ENCODE data around the gene LLCFC1.

The LLCFC1 gene

DNA sequence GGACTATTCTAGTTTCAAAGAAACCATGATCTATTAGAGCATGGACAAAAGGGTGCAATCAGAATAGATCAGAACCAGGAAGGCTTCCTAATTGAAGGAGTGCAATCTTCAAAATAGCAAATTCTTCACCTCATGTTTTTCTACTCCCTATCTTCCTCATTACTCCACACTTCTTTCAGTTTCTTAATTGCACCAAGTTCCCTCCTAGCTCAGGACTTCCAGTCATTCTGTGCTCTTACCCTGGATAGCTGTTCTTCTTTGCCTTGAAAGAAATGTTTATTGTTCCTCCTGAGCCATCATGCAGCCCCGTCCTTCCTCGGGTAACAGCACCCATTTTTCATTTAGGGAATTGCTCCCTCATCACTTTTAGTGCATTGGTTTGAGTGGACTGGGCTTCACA, 28.8 kb upstream of the LLCFC1 start:
- DNase-seq (ENCODE audit: low spot score), result no peak
- no peak for TF ChIP-seq CTCF (IDR thresholded peaks at IDR 0.05; ENCODE audit: extremely low read depth, missing control alignments)

DNA sequence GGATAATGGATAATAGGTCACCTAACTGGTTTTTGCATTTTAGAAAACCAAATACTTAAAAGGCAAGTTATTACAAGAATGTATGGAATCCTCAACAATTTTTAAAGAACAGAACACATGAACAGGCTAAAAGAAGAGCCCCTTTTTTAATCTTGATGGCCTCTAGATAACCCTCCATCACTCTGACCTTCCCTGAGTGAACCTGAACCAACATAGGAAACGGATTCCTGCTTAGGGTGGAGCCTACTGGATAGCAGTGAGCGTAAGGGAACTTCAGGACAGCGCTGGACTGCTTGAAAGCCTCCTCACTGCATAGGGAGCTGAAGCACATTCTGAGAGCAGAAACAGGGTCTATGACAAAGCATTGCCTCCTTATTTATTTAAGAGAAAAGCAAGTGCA, 26.2 kb upstream of the LLCFC1 start:
- no peak for TF ChIP-seq CTCF (IDR thresholded peaks at IDR 0.05; ENCODE audit: extremely low read depth, missing control alignments)
- no peak for DNase-seq (ENCODE audit: low spot score)

GRCh38 chr7:142913566-142913965, 25.7 kb upstream of the LLCFC1 start:
- TF ChIP-seq CTCF (IDR thresholded peaks at IDR 0.05; ENCODE audit: extremely low read depth, missing control alignments), result no peak
- DNase-seq (ENCODE audit: low spot score), result no peak

GRCh38 chr7:142914121-142914520, 25.2 kb upstream of the LLCFC1 start:
- TF ChIP-seq CTCF (IDR thresholded peaks at IDR 0.05; ENCODE audit: extremely low read depth, missing control alignments), result no peak
- no peak for DNase-seq (ENCODE audit: low spot score)

DNA sequence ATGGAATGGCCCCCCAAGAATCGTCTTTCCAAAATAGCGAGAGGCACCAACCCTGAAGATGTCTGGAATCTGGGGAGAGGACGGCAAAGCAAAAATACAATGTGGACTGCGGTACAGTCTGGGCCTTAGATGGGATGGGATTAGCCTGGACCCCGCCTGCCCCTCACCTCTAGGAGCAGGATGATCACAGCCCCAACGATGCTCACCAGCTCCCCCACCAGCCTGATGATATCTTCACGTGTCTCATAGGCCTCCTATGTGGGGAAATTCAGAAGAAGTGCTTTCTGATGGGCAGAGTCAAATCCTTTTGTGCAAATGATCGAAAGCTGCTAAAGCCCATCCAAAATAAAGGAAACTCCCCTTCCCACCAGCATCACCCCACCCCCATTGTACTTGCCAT, 24.0 kb upstream of the LLCFC1 start:
- no peak for DNase-seq (ENCODE audit: low spot score)
- no peak for TF ChIP-seq CTCF (IDR thresholded peaks at IDR 0.05; ENCODE audit: extremely low read depth, missing control alignments)

- DNase-seq (ENCODE audit: low spot score), result no peak
- TF ChIP-seq CTCF (IDR thresholded peaks at IDR 0.05; ENCODE audit: extremely low read depth, missing control alignments), result no peak
Observed at GRCh38 chr7:142916508-142916907, 22.8 kb upstream of the LLCFC1 start.

DNA sequence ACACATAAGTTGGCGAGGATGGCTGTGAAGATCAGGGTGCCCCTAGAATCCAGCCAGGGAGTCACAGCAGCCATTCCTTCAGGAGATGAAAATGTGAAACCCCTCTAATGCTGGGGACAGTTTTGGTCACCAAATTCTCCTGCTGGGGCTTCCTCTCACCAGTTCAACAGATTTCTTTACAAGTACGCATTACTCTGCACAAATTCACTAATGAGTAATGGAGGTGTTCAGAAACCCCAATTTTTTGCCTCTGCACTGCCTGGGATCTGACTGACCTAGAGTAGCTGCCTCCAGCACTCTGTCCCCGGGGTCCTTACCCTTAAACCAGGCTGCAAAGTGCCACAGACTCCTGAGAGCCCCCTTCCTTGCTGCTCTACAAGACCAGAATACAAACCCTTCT, 21.8 kb upstream of the LLCFC1 start:
- DNase-seq (ENCODE audit: low spot score), result no peak
- TF ChIP-seq CTCF (IDR thresholded peaks at IDR 0.05; ENCODE audit: extremely low read depth, missing control alignments), result no peak
